ENCODE measurements around the gene GMEB1. TPM values are rescaled to one million over a fixed set of nuclear protein-coding genes. Genes with fewer than 3 reads are reported as not detected.

GMEB1 gene
- total RNA-seq = 10 to 100 TPM in 1 of 2 donors, 1 to 10 TPM in 1; 4.7 to 15.5 TPM

GRCh38 chr1:28668191-28668955 lies at the start of gene GMEB1:
TSS of gene GMEB1 (plus strand) at chr1:28668784. CDS start at chr1:28683613, 14,829 bp downstream.
- no peaks in the 10 kb centered on the region for H3K36me3 ChIP-seq
- DNase-seq (ENCODE audit: low spot score) (no peak), ATAC-seq (ENCODE audit: insufficient number of reproducible peaks, low FRiP score, low read depth) (peak; percentile 71)

GRCh38 chr1:28631713-28632112 lies 36.9 kb upstream of the GMEB1 start:
- no peak for DNase-seq (ENCODE audit: low spot score)
- Histone ChIP-seq H3K9me3 (no peaks in the 10 kb centered on the region), H3K27me3 (replicated peaks; ENCODE audit: insufficient read depth) (no peaks in the 10 kb centered on the region), H3K27ac (no peak overlapping the region), H3K36me3 (no peaks in the 10 kb centered on the region), H3K4me3 (no peak overlapping the region), H3K4me1 (ENCODE audit: control insufficient read depth in 1 of 2, low read depth in 2 of 2) (no peaks in the 10 kb centered on the region)
- no peak for TF ChIP-seq CTCF (IDR thresholded peaks at IDR 0.05)
- ATAC-seq (ENCODE audit: insufficient number of reproducible peaks, low FRiP score, low read depth) = no peak

More at GRCh38 chr1:28668191-28668955, at the start of gene GMEB1:
- peaks cover 4 to 11% of the 10 kb centered on the region in 2 donors for H3K4me1 ChIP-seq (ENCODE audit: control insufficient read depth in 1 of 2, low read depth in 2 of 2)
- H3K27me3 ChIP-seq (replicated peaks; ENCODE audit: insufficient read depth) = no peaks in the 10 kb centered on the region
- H3K4me3 ChIP-seq = peak within 1 kb of the TSS; percentile 100
- H3K27ac ChIP-seq = peak within 1 kb of the TSS; percentile 99 to 100
- no peaks in the 10 kb centered on the region for H3K9me3 ChIP-seq
- TF ChIP-seq CTCF (IDR thresholded peaks at IDR 0.05) = no peak

GRCh38 chr1:28632560-28632959 lies 36.0 kb upstream of the GMEB1 start:
- ATAC-seq (ENCODE audit: insufficient number of reproducible peaks, low FRiP score, low read depth) = no peak
- H3K36me3 ChIP-seq = no peaks in the 10 kb centered on the region
- no peak for DNase-seq (ENCODE audit: low spot score)
- no peak overlapping the region for H3K4me3 ChIP-seq
- no peaks in the 10 kb centered on the region for H3K27me3 ChIP-seq (replicated peaks; ENCODE audit: insufficient read depth)
- no peaks in the 10 kb centered on the region for H3K9me3 ChIP-seq
- H3K4me1 ChIP-seq (ENCODE audit: control insufficient read depth in 1 of 2, low read depth in 2 of 2) = no peaks in the 10 kb centered on the region
- no peak for TF ChIP-seq CTCF (IDR thresholded peaks at IDR 0.05)
- H3K27ac ChIP-seq = no peak overlapping the region

GRCh38 chr1:28640766-28641165 lies 27.8 kb upstream of the GMEB1 start:
- ATAC-seq (ENCODE audit: insufficient number of reproducible peaks, low FRiP score, low read depth) (no peak), DNase-seq (ENCODE audit: low spot score) (no peak)
- no peak overlapping the region for H3K4me3 ChIP-seq
- H3K9me3 ChIP-seq = no peaks in the 10 kb centered on the region
- H3K27me3 ChIP-seq (replicated peaks; ENCODE audit: insufficient read depth) = no peaks in the 10 kb centered on the region
- no peak overlapping the region for H3K27ac ChIP-seq
- peaks cover 14 to 40% of the 10 kb centered on the region in 2 donors for H3K4me1 ChIP-seq (ENCODE audit: control insufficient read depth in 1 of 2, low read depth in 2 of 2)
- H3K36me3 ChIP-seq = no peaks in the 10 kb centered on the region
- no peak for TF ChIP-seq CTCF (IDR thresholded peaks at IDR 0.05)

- H3K9me3 ChIP-seq = no peaks in the 10 kb centered on the region
- no peak for TF ChIP-seq CTCF (IDR thresholded peaks at IDR 0.05)
- H3K36me3 ChIP-seq = no peaks in the 10 kb centered on the region
- H3K4me3 ChIP-seq = peak overlapping the region; percentile 78
- no peaks in the 10 kb centered on the region for H3K27me3 ChIP-seq (replicated peaks; ENCODE audit: insufficient read depth)
- peak; percentile 14 for ATAC-seq (ENCODE audit: insufficient number of reproducible peaks, low FRiP score, low read depth)
- H3K4me1 ChIP-seq (ENCODE audit: control insufficient read depth in 1 of 2, low read depth in 2 of 2) = peaks cover 14 to 40% of the 10 kb centered on the region in 2 donors
- no peak for DNase-seq (ENCODE audit: low spot score)
- peak overlapping the region; percentile 85 to 92 for H3K27ac ChIP-seq
These were observed 26.3 kb upstream of the GMEB1 start for GRCh38 chr1:28642056-28642846.
